Measurements from ENCODE around the gene WARS2.

Gene WARS2

GRCh38 chr1:119038363-119038762, 102.1 kb downstream of the WARS2 start:
- H3K9me3 ChIP-seq (ENCODE audit: low read length): no peaks in the 10 kb centered on the region
- H3K27me3 ChIP-seq (ENCODE audit: insufficient read depth, low read length): no peaks in the 10 kb centered on the region
- no peaks in the 10 kb centered on the region for H3K4me1 ChIP-seq (ENCODE audit: insufficient read depth, low read length)
- H2AFZ ChIP-seq (ENCODE audit: low read depth, low read length): no peak overlapping the region
- no peaks in the 10 kb centered on the region for H3K36me3 ChIP-seq (ENCODE audit: insufficient read depth, low read length)
- no peak overlapping the region for H3K4me3 ChIP-seq (ENCODE audit: low read length)

- Histone ChIP-seq H3K36me3 (ENCODE audit: insufficient read depth, low read length) (peaks cover 2% of the 10 kb centered on the region), H3K27me3 (ENCODE audit: insufficient read depth, low read length) (no peaks in the 10 kb centered on the region), H3K4me1 (ENCODE audit: insufficient read depth, low read length) (no peaks in the 10 kb centered on the region), H3K9me3 (ENCODE audit: low read length) (no peaks in the 10 kb centered on the region), H2AFZ (ENCODE audit: low read depth, low read length) (no peak overlapping the region), H3K4me3 (ENCODE audit: low read length) (no peak overlapping the region)
These were observed 106.1 kb downstream of the WARS2 start for GRCh38 chr1:119034359-119034758.

GRCh38 chr1:119032986-119033385, 107.5 kb downstream of the WARS2 start:
- H3K27me3 ChIP-seq (ENCODE audit: insufficient read depth, low read length): no peaks in the 10 kb centered on the region
- H3K4me3 ChIP-seq (ENCODE audit: low read length): no peak overlapping the region

GRCh38 chr1:119027759-119028158, 112.7 kb downstream of the WARS2 start:
- Histone ChIP-seq H3K27me3 (ENCODE audit: insufficient read depth, low read length) (no peaks in the 10 kb centered on the region), H3K9me3 (ENCODE audit: low read length) (no peaks in the 10 kb centered on the region), H3K4me3 (ENCODE audit: low read length) (no peak overlapping the region), H2AFZ (ENCODE audit: low read depth, low read length) (no peak overlapping the region), H3K4me1 (ENCODE audit: insufficient read depth, low read length) (peaks cover 12% of the 10 kb centered on the region), H3K36me3 (ENCODE audit: insufficient read depth, low read length) (peaks cover 2% of the 10 kb centered on the region)

More at GRCh38 chr1:119032986-119033385, 107.5 kb downstream of the WARS2 start:
- Histone ChIP-seq H3K4me1 (ENCODE audit: insufficient read depth, low read length) (peaks cover 10% of the 10 kb centered on the region), H3K36me3 (ENCODE audit: insufficient read depth, low read length) (peaks cover 2% of the 10 kb centered on the region), H3K9me3 (ENCODE audit: low read length) (no peaks in the 10 kb centered on the region), H2AFZ (ENCODE audit: low read depth, low read length) (no peak overlapping the region)

- Histone ChIP-seq H3K4me1 (ENCODE audit: insufficient read depth, low read length) (peaks cover 12% of the 10 kb centered on the region), H2AFZ (ENCODE audit: low read depth, low read length) (no peak overlapping the region), H3K4me3 (ENCODE audit: low read length) (no peak overlapping the region), H3K9me3 (ENCODE audit: low read length) (no peaks in the 10 kb centered on the region), H3K27me3 (ENCODE audit: insufficient read depth, low read length) (no peaks in the 10 kb centered on the region), H3K36me3 (ENCODE audit: insufficient read depth, low read length) (no peaks in the 10 kb centered on the region)
These were observed 113.5 kb downstream of the WARS2 start for GRCh38 chr1:119026956-119027355.

DNA sequence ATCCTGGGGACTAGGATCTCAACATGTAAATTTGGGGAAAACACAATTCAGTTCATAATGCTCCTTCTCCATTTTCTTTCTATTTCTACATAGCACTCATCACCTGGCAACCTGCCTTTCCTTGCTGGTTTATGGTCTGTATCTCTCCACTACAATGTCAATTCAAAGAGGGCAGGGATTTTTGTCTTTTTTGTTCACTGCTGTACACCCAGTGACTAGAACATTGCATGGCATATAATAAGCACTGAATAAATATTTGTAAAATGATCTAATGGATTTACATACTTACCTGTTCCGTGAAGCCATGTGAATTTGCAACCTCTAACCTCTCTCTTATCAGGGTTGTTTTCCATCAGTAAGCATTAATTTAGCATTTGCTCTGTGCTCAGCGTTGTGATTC, 124.9 kb downstream of the WARS2 start:
- Histone ChIP-seq H3K36me3 (ENCODE audit: insufficient read depth, low read length) (no peaks in the 10 kb centered on the region), H3K4me3 (ENCODE audit: low read length) (no peak overlapping the region), H2AFZ (ENCODE audit: low read depth, low read length) (no peak overlapping the region), H3K27me3 (ENCODE audit: insufficient read depth, low read length) (peaks cover 6% of the 10 kb centered on the region), H3K9me3 (ENCODE audit: low read length) (no peaks in the 10 kb centered on the region), H3K4me1 (ENCODE audit: insufficient read depth, low read length) (no peaks in the 10 kb centered on the region)

GRCh38 chr1:119012383-119012782, 128.1 kb downstream of the WARS2 start:
- H3K4me3 ChIP-seq (ENCODE audit: low read length): no peak overlapping the region
- H2AFZ ChIP-seq (ENCODE audit: low read depth, low read length): no peak overlapping the region
- H3K27me3 ChIP-seq (ENCODE audit: insufficient read depth, low read length): peaks cover 33% of the 10 kb centered on the region
- H3K36me3 ChIP-seq (ENCODE audit: insufficient read depth, low read length): no peaks in the 10 kb centered on the region
- H3K9me3 ChIP-seq (ENCODE audit: low read length): no peaks in the 10 kb centered on the region
- H3K4me1 ChIP-seq (ENCODE audit: insufficient read depth, low read length): peaks cover 10% of the 10 kb centered on the region

- Histone ChIP-seq H3K27me3 (ENCODE audit: insufficient read depth, low read length) (peaks cover 40% of the 10 kb centered on the region), H2AFZ (ENCODE audit: low read depth, low read length) (no peak overlapping the region), H3K36me3 (ENCODE audit: insufficient read depth, low read length) (no peaks in the 10 kb centered on the region), H3K4me3 (ENCODE audit: low read length) (no peak overlapping the region), H3K9me3 (ENCODE audit: low read length) (no peaks in the 10 kb centered on the region), H3K4me1 (ENCODE audit: insufficient read depth, low read length) (peaks cover 10% of the 10 kb centered on the region)
These were observed 128.7 kb downstream of the WARS2 start for GRCh38 chr1:119011706-119012105.

- Histone ChIP-seq H3K4me3 (ENCODE audit: low read length) (no peak overlapping the region), H3K9me3 (ENCODE audit: low read length) (no peaks in the 10 kb centered on the region), H2AFZ (ENCODE audit: low read depth, low read length) (no peak overlapping the region), H3K36me3 (ENCODE audit: insufficient read depth, low read length) (no peaks in the 10 kb centered on the region), H3K4me1 (ENCODE audit: insufficient read depth, low read length) (peaks cover 10% of the 10 kb centered on the region), H3K27me3 (ENCODE audit: insufficient read depth, low read length) (peaks cover 46% of the 10 kb centered on the region)
These were observed 129.3 kb downstream of the WARS2 start for GRCh38 chr1:119011116-119011515.

- H3K4me3 ChIP-seq (ENCODE audit: low read length): no peak overlapping the region
- peaks cover 55% of the 10 kb centered on the region for H3K27me3 ChIP-seq (ENCODE audit: insufficient read depth, low read length)
- H3K4me1 ChIP-seq (ENCODE audit: insufficient read depth, low read length): peaks cover 10% of the 10 kb centered on the region
- peaks cover 5% of the 10 kb centered on the region for H3K9me3 ChIP-seq (ENCODE audit: low read length)
- H2AFZ ChIP-seq (ENCODE audit: low read depth, low read length): no peak overlapping the region
- no peaks in the 10 kb centered on the region for H3K36me3 ChIP-seq (ENCODE audit: insufficient read depth, low read length)
These were observed 130.3 kb downstream of the WARS2 start for GRCh38 chr1:119010201-119010600.

GRCh38 chr1:119009312-119009655, 131.2 kb downstream of the WARS2 start:
- Histone ChIP-seq H2AFZ (ENCODE audit: low read depth, low read length) (no peak overlapping the region), H3K27me3 (ENCODE audit: insufficient read depth, low read length) (peaks cover 64% of the 10 kb centered on the region), H3K36me3 (ENCODE audit: insufficient read depth, low read length) (no peaks in the 10 kb centered on the region), H3K4me1 (ENCODE audit: insufficient read depth, low read length) (peaks cover 10% of the 10 kb centered on the region), H3K4me3 (ENCODE audit: low read length) (no peak overlapping the region), H3K9me3 (ENCODE audit: low read length) (peaks cover 5% of the 10 kb centered on the region)

DNA sequence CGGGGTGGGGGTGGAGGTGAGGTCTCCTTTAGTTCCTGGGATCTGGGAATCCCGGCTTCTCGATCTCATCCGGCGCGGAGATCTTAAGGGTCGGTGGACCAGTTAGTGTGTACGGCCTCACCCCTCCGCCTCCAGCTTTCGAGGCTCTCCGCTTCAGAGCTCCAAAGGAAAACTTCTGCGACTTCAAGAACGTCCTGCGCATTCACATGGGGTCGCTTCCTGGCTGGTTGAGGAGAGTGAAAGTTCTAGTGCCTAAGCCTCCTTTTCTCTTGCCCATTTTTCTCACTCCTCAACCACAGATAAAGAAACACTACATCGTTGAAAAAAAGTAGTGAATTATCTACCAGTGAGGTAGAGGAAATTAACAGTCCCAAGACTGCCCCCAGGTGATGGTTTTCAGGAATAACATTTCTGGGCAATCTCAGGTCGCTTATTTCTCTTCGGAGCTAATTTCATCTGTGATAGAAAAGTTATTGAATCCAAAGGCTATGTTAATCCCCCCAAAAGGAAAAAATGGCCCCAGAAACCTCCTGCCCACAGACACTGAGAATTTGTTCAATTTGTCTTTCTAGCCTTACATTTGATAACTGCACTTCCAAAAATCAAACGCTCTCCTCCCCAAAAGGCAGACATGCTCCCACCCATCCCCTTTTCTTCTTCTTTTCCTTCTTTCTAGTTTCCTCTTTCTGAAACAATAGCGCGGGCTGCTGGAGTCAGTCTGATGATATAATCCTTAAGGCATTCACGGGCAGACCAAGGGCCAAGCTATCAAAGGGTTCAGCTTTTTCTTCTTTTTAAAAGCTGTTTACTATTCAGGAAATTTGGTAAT, 131.8 kb downstream of the WARS2 start:
- Histone ChIP-seq H3K4me3 (ENCODE audit: low read length) (peak overlapping the region; percentile 24), H3K36me3 (ENCODE audit: insufficient read depth, low read length) (no peaks in the 10 kb centered on the region), H2AFZ (ENCODE audit: low read depth, low read length) (no peak overlapping the region), H3K27me3 (ENCODE audit: insufficient read depth, low read length) (peaks cover 70% of the 10 kb centered on the region), H3K9me3 (ENCODE audit: low read length) (peaks cover 5% of the 10 kb centered on the region), H3K4me1 (ENCODE audit: insufficient read depth, low read length) (peaks cover 10% of the 10 kb centered on the region)

DNA sequence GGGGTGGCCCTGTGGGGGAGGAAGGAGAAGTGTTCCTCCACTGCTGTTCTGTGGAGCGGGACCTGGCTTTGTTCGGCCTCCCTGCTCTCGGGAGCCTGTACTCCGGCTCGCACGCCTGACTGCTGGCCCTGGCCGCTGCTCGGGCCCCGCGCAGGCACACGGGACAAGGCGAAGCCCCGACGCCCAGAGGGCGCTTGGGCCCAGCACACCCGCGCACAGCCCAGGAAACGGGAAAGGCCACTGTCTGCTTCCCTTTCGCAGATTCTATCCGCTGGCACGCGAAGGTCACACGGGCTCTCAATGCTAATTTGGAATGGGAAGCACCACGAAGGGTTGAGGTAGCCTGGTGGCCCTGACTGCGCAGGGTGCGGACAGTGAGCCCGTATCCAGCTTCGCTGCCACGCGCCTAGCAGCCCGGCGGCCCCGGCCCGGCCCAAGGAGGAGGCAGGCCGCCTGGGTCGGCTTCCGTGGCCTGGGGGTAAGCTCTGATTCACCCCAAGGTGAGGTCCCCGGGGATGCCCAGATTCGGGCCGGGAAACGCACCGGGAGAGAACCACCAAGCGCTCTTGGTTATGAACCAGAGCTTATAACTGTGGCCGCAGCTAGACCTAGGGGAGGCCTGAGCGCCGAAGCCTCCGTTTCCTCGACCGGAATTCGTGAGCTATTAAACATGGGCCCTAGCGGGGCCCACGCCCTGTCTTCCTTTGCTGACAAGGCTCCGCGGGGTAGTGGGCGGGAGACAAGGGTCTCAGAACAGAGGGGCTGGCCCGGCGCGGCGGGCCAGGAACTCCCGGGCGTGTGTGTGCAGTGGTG, 132.6 kb downstream of the WARS2 start:
- Histone ChIP-seq H3K4me3 (ENCODE audit: low read length) (peak overlapping the region; percentile 24), H3K27me3 (ENCODE audit: insufficient read depth, low read length) (peaks cover 77% of the 10 kb centered on the region)

More for the DNA sequence above, 132.6 kb downstream of the WARS2 start:
- peaks cover 5% of the 10 kb centered on the region for H3K9me3 ChIP-seq (ENCODE audit: low read length)
- peaks cover 10% of the 10 kb centered on the region for H3K4me1 ChIP-seq (ENCODE audit: insufficient read depth, low read length)
- peak overlapping the region; percentile 14 for H2AFZ ChIP-seq (ENCODE audit: low read depth, low read length)
- no peaks in the 10 kb centered on the region for H3K36me3 ChIP-seq (ENCODE audit: insufficient read depth, low read length)
